B cell (primary cell): ENCODE measurements around the gene ZNF329. TPM values are rescaled to one million over a fixed set of nuclear protein-coding genes. Genes with fewer than 3 reads are reported as not detected.

Experiments used
- ATAC-seq: fragments of 200-7000 bp; cut with Tn5 transposase; one replicate; pipeline ENCODE4 v1.10.0; 2021; ENCODE audit warnings: low read depth, mild to moderate bottlenecking, moderate number of reproducible peaks, moderate library complexity
- CTCF ChIA-PET: fragments of 350-600 bp; sonication (Branson Sonifier 250); formaldehyde crosslinking; loops from one replicate; lab custom pipeline; 2021; ENCODE audit warnings: antibody characterized with exemption, inconsistent platforms; lab: Charles Lee
- POLR2A ChIA-PET: fragments of 350-600 bp; sonication (Branson Sonifier 250); formaldehyde crosslinking; loops from one replicate; lab custom pipeline; 2021; ENCODE audit warnings: antibody characterized with exemption; lab: Charles Lee
- DNase-seq: peaks from one replicate; pipeline ENCODE4 v3.0.0; 2013
- H2AFZ ChIP-seq: 2 replicates; pipeline ENCODE4 v1.6.1; 2012; ENCODE audit warnings: mild to moderate bottlenecking, low read depth, low read length; ENCODE audit not compliant: insufficient read depth, poor library complexity, severe bottlenecking
- H3K27ac ChIP-seq, 2 donors: 1 replicate in 1 of 2; 2 replicates in 1 of 2; pipeline ENCODE4 v1.5.1; 2012 to 2013; ENCODE audit warnings: low read length in 2 of 2, mild to moderate bottlenecking in 2 of 2, moderate library complexity in 1 of 2
- H3K27me3 ChIP-seq, 4 experiments: fragments of 200-600 bp in 1 of 4; sonication (generic) in 1 of 4; replicated peaks in 1 of 4; 1 replicate in 2 of 4; 2 replicates in 2 of 4; pipeline versions ENCODE4 v1.6.1 to v1.7.0; 2013 to 2016; ENCODE audit warnings: low read length in 3 of 4, mild to moderate bottlenecking in 2 of 4, mixed read lengths in 1 of 4, moderate library complexity in 1 of 4; ENCODE audit not compliant: insufficient read depth in 4 of 4, control insufficient read depth in 3 of 4; ENCODE audit errors: control extremely low read depth in 1 of 4
- H3K36me3 ChIP-seq, 2 experiments: replicated peaks in 1 of 2; 1 replicate in 1 of 2; 2 replicates in 1 of 2; pipeline versions ENCODE4 v1.6.1 to v1.7.1; 2013; ENCODE audit warnings: low read length in 1 of 2; ENCODE audit not compliant: insufficient read depth in 2 of 2, control insufficient read depth in 1 of 2; ENCODE audit errors: control extremely low read depth in 1 of 2, extremely low read depth in 1 of 2
- H3K4me1 ChIP-seq, 2 donors: fragments of 200-600 bp in 1 of 2; sonication (generic) in 1 of 2; 1 replicate in 1 of 2; 2 replicates in 1 of 2; pipeline versions ENCODE4 v1.5.1 to v1.6.1; 2013 to 2017; ENCODE audit warnings: low read length in 2 of 2; ENCODE audit not compliant: control insufficient read depth in 2 of 2, insufficient read depth in 2 of 2
- H3K4me2 ChIP-seq: replicated peaks from 2 replicates; pipeline ENCODE3; 2012; ENCODE audit warnings: mild to moderate bottlenecking, low read depth, low read length; ENCODE audit not compliant: poor library complexity, severe bottlenecking
- H3K4me3 ChIP-seq, 5 experiments: fragments of 200-600 bp in 1 of 5; sonication (generic) in 1 of 5; 1 replicate in 3 of 5; 2 replicates in 2 of 5; pipeline versions ENCODE4 v1.5.1 to v1.7.0; 2011 to 2016; ENCODE audit warnings: low read length in 4 of 5, mild to moderate bottlenecking in 4 of 5, low read depth in 2 of 5, control low read depth in 1 of 5, moderate library complexity in 1 of 5; ENCODE audit not compliant: insufficient read depth in 1 of 5; ENCODE audit errors: control extremely low read depth in 1 of 5, extremely low read depth in 1 of 5
- H3K79me2 ChIP-seq: fragments of 200-600 bp; sonication (generic); one replicate; pipeline ENCODE4 v1.6.0; 2016; ENCODE audit warnings: low read length; ENCODE audit not compliant: control insufficient read depth, insufficient read depth
- H3K9ac ChIP-seq: fragments of 200-600 bp; sonication (generic); 2 replicates; pipeline ENCODE4 v1.6.1; 2017; ENCODE audit warnings: mild to moderate bottlenecking, low read length, moderate library complexity
- H3K9me3 ChIP-seq, 3 donors: one replicate each; pipeline versions ENCODE4 v1.6.1 to v1.7.1; 2013; ENCODE audit warnings: low read length in 2 of 3; ENCODE audit not compliant: control insufficient read depth in 2 of 3, insufficient read depth in 1 of 3; ENCODE audit errors: control extremely low read depth in 1 of 3
- H4K20me1 ChIP-seq: 2 replicates; pipeline ENCODE4 v1.6.0; 2012; ENCODE audit warnings: mild to moderate bottlenecking, low read length; ENCODE audit not compliant: insufficient read depth, control insufficient read depth, poor library complexity, severe bottlenecking
- H3K27ac Mint-ChIP-seq: one replicate; pipeline ENCODE4 v1.8.0; 2021; ENCODE audit warnings: mixed read lengths
- H3K27me3 Mint-ChIP-seq: one replicate; pipeline ENCODE4 v1.8.0; 2021; ENCODE audit warnings: mixed read lengths
- H3K4me1 Mint-ChIP-seq: one replicate; pipeline ENCODE4 v1.8.0; 2021; ENCODE audit warnings: mixed read lengths
- H3K4me3 Mint-ChIP-seq: one replicate; pipeline ENCODE4 v1.8.0; 2021; ENCODE audit warnings: mixed read lengths
- H3K9me3 Mint-ChIP-seq: one replicate; pipeline ENCODE4 v1.8.0; 2022; ENCODE audit warnings: mixed read lengths; ENCODE audit not compliant: insufficient read depth
- CTCF ChIP-seq: fragments of 200-600 bp; IDR thresholded peaks from one replicate; pipeline ENCODE4 v1.8.0; 2022; ENCODE audit warnings: antibody characterized with exemption, mild to moderate bottlenecking
- EZH2 ChIP-seq: IDR thresholded peaks from 2 replicates; pipeline ENCODE4 v1.6.1; 2012; ENCODE audit warnings: borderline replicate concordance, low read depth, mild to moderate bottlenecking, moderate library complexity, low read length; ENCODE audit not compliant: insufficient read depth, poor library complexity, severe bottlenecking
- WGBS: methylation state at CpG from one replicate; pipeline ENCODE4 v1.1.5; 2013; ENCODE audit warnings: missing lambda C conversion rate; ENCODE audit not compliant: insufficient coverage; 5-methylcytosine and 5-hydroxymethylcytosine counted together
- intact Hi-C: fragments of 100-400 bp; cut with micrococcal nuclease; formaldehyde crosslinking; loops from one replicate; pipeline ENCODE4 v1.10.0; 2022
- polyA plus RNA-seq: library from polyadenylated mRNA; depleted of rRNA; stranded (reverse); fragments of >200 nt; gene quantifications from 2 replicates; pipeline ENCODE4 v1.2.3, GENCODE V29; 2012
- total RNA-seq, 2 donors: library from RNA; stranded (reverse); fragments of 120-200 nt in 1 of 2; gene quantifications; 1 replicate in 1 of 2; 2 replicates in 1 of 2; pipeline versions ENCODE4 v1.2.3 to v1.2.4, GENCODE V29; 2013 to 2022

Gene ZNF329
- total and polyA plus RNA-seq, 2 donors (not counting 1 experiment from before 2014, with no cell fraction given) = 5.4 to 12.5 TPM

GRCh38 chr19:58097349-58097748 is 53.2 kb downstream of the ZNF329 start:
- H3K4me1 ChIP-seq = peaks cover 13 to 16% of the 10 kb centered on the region in 2 donors
- TF ChIP-seq CTCF (no peak), EZH2 (no peak)
- H3K27me3 ChIP-seq = no peaks in the 10 kb centered on the region
- peaks cover under 1% of the 10 kb centered on the region for H3K27me3 Mint-ChIP-seq
- ATAC-seq (no peak), DNase-seq (peak; percentile 49)
- H3K4me2 ChIP-seq = peak overlapping the region; percentile 92
- no peaks in the 10 kb centered on the region for H3K36me3 ChIP-seq
- peak overlapping the region; percentile 76 for H3K27ac Mint-ChIP-seq
- no peaks in the 10 kb centered on the region for H4K20me1 ChIP-seq
- H3K9me3 Mint-ChIP-seq = peaks cover 3% of the 10 kb centered on the region
- no peak overlapping the region for H2AFZ ChIP-seq
- peak overlapping the region; percentile 98 to 100 for H3K27ac ChIP-seq
- peak overlapping the region; percentile 100 for H3K9ac ChIP-seq
- peaks cover 18% of the 10 kb centered on the region for H3K4me1 Mint-ChIP-seq
- peak overlapping the region in 4 of 5 experiments; percentile 90 to 96 (median 94) for H3K4me3 ChIP-seq
- intact Hi-C loops = loop anchor here (5.0 kb wide), 1 partner anchor 75 kb away; no protein-coding TSS in a partner anchor
- peak overlapping the region; percentile 77 for H3K4me3 Mint-ChIP-seq
- ChIA-PET CTCF (no interaction called here), POLR2A (interaction anchor here (0.6 kb wide), 1 partner anchor 48 kb away, joined by 3 read pairs; no protein-coding TSS in a partner anchor)
- peaks cover 1 to 79% (median 7%) of the 10 kb centered on the region in 3 donors for H3K9me3 ChIP-seq
- 45% methylated on average over 4 of the region's 8 CpGs for WGBS
- peaks cover 35% of the 10 kb centered on the region for H3K79me2 ChIP-seq

- peaks cover 1 to 74% (median 7%) of the 10 kb centered on the region in 3 donors for H3K9me3 ChIP-seq
- no peak for ATAC-seq
- peaks cover 13 to 16% of the 10 kb centered on the region in 2 donors for H3K4me1 ChIP-seq
- no peak overlapping the region for H2AFZ ChIP-seq
- Mint-ChIP-seq H3K9me3 (peaks cover 3% of the 10 kb centered on the region), H3K4me3 (peak overlapping the region; percentile 77), H3K27ac (peak overlapping the region; percentile 76), H3K27me3 (no peaks in the 10 kb centered on the region), H3K4me1 (peaks cover 18% of the 10 kb centered on the region)
- POLR2A ChIA-PET = interaction anchor here (0.6 kb wide), 1 partner anchor 48 kb away, joined by 3 read pairs; no protein-coding TSS in a partner anchor
- no peaks in the 10 kb centered on the region for H3K27me3 ChIP-seq
- H3K27ac ChIP-seq = peak overlapping the region in 1 of 2 donors; percentile 100
- peak overlapping the region; percentile 100 for H3K9ac ChIP-seq
- no peak for DNase-seq
- no peaks in the 10 kb centered on the region for H3K36me3 ChIP-seq
- H3K4me2 ChIP-seq = peak overlapping the region; percentile 92
- peak overlapping the region in 1 of 5 experiments; percentile 95 for H3K4me3 ChIP-seq
- TF ChIP-seq EZH2 (no peak), CTCF (no peak)
- intact Hi-C loops = loop anchor here (5.0 kb wide), 1 partner anchor 75 kb away; no protein-coding TSS in a partner anchor
- H3K79me2 ChIP-seq = peaks cover 35% of the 10 kb centered on the region
- 94% methylated on average over 13 of the region's 13 CpGs for WGBS
- no peaks in the 10 kb centered on the region for H4K20me1 ChIP-seq
- CTCF ChIA-PET = no interaction called here
Observed at GRCh38 chr19:58096884-58097283, 53.7 kb downstream of the ZNF329 start.
